HG03175 (cell line): ENCODE measurements around the gene NRG3.

Source experiments
- ATAC-seq: cut with Tn5 transposase; IDR thresholded peaks from one replicate; pipeline ENCODE4 v1.9.1; 2021; ENCODE audit warnings: mild to moderate bottlenecking, moderate library complexity; ENCODE audit not compliant: unreplicated experiment

Gene NRG3

GRCh38 chr10:81882011-81882410, 7.0 kb downstream of the NRG3 start:
- no peak for ATAC-seq

GRCh38 chr10:81884856-81885255, 9.9 kb downstream of the NRG3 start:
- ATAC-seq, result no peak

- no peak for ATAC-seq
Measured at GRCh38 chr10:81885491-81885890, 10.5 kb downstream of the NRG3 start.

GRCh38 chr10:81886939-81887338, 11.9 kb downstream of the NRG3 start:
- ATAC-seq, result no peak

- ATAC-seq, result no peak
Measured at GRCh38 chr10:81889181-81889769, 14.3 kb downstream of the NRG3 start.

GRCh38 chr10:81894616-81895015, 19.6 kb downstream of the NRG3 start:
- no peak for ATAC-seq

- no peak for ATAC-seq
Measured at GRCh38 chr10:81898518-81898917, 23.5 kb downstream of the NRG3 start.

- ATAC-seq, result no peak
Measured at GRCh38 chr10:81900989-81901388, 26.0 kb downstream of the NRG3 start.

GRCh38 chr10:81903472-81903871, 28.5 kb downstream of the NRG3 start:
- ATAC-seq, result no peak

GRCh38 chr10:81905161-81905560, 30.2 kb downstream of the NRG3 start:
- no peak for ATAC-seq

GRCh38 chr10:81909453-81909852, 34.5 kb downstream of the NRG3 start:
- ATAC-seq, result no peak

GRCh38 chr10:81911328-81911727, 36.3 kb downstream of the NRG3 start:
- ATAC-seq, result no peak

GRCh38 chr10:81914736-81915503, 39.9 kb downstream of the NRG3 start:
- ATAC-seq, result no peak

- ATAC-seq, result no peak
Measured at GRCh38 chr10:81915504-81915897, 40.5 kb downstream of the NRG3 start.

GRCh38 chr10:81917666-81918065, 42.7 kb downstream of the NRG3 start:
- ATAC-seq, result no peak

- no peak for ATAC-seq
Measured at GRCh38 chr10:81918766-81919165, 43.8 kb downstream of the NRG3 start.

- ATAC-seq, result no peak
Measured at GRCh38 chr10:81920213-81920829, 45.3 kb downstream of the NRG3 start.

- no peak for ATAC-seq
Measured at GRCh38 chr10:81928119-81928518, 53.1 kb downstream of the NRG3 start.

- no peak for ATAC-seq
Measured at GRCh38 chr10:81943583-81943982, 68.6 kb downstream of the NRG3 start.

GRCh38 chr10:81944609-81945008, 69.6 kb downstream of the NRG3 start:
- no peak for ATAC-seq

GRCh38 chr10:81949283-81949682, 74.3 kb downstream of the NRG3 start:
- ATAC-seq, result no peak

GRCh38 chr10:81950358-81950757, 75.4 kb downstream of the NRG3 start:
- ATAC-seq, result no peak
